GM19452 (cell line): ENCODE data around the gene EFHC2.

Experiments
- ATAC-seq: cut with Tn5 transposase; IDR thresholded peaks from one replicate; pipeline ENCODE4 v1.9.1; 2021; ENCODE audit not compliant: unreplicated experiment

EFHC2 gene

GRCh38 chrX:44155126-44155525 lies 188.3 kb downstream of the EFHC2 start:
- ATAC-seq: no peak

- no peak for ATAC-seq
Measured at GRCh38 chrX:44152852-44153251, 190.6 kb downstream of the EFHC2 start.

DNA sequence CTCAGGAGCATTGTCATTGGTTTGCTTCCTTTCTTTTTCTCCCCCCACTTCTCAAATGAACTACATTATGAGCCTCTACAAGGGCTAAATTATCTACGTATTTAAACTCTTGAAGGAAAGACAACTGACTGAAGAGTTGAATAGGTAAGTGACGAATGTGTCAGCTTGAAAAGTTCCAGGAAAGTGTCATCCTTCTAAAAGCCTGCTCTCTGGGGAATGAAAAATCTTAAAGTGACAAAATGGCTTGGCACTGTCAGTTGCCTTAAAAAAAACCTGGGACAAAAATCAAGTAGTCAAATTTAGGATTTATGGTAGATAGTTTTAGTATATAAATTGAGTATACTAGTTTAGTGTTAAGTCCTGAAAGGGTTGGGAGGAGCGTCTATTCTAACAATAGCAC lies 196.3 kb downstream of the EFHC2 start:
- ATAC-seq: no peak

GRCh38 chrX:44144177-44144945 lies 199.1 kb downstream of the EFHC2 start:
- no peak for ATAC-seq

GRCh38 chrX:44143061-44143602 lies 200.3 kb downstream of the EFHC2 start:
- no peak for ATAC-seq

DNA sequence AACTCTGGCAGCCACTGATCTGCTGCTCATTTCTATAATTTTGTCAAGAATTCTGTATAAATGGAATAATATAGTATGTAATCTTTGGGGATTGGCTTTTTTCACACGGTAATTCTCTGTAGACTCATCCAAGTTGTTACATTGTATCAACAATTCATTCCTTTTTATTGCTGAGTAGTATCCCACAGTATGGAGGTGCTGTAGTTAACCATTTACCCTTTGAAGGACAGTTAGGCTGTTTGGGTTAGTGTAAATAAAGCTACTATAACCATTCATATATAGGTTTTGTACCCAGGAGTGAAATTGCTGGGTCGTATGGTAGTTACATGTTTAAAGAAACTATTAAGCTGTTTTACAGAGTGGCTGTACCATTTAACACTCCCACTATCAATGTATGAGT lies 213.3 kb downstream of the EFHC2 start:
- no peak for ATAC-seq

DNA sequence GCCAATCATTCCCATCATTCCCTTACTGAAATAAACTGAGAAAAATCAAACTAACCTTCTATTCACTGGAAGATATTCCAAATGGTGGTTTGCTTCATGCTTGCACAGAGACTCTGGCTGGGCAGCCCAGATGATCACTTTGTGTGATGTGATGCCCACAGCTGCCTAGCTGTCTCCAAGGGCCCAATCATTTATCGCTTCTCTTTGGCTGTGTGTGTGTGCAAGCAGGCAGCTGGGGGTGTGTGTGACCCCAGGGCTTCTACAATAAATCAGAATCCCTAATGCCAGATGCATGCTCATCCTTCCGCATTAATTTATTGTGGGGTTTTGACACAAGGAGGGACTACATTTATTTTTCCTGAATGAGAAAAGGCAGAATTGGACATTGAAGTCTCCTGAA lies 230.1 kb downstream of the EFHC2 start:
- ATAC-seq: no peak

- ATAC-seq: no peak
Measured at GRCh38 chrX:44106864-44107263, 236.6 kb downstream of the EFHC2 start.

DNA sequence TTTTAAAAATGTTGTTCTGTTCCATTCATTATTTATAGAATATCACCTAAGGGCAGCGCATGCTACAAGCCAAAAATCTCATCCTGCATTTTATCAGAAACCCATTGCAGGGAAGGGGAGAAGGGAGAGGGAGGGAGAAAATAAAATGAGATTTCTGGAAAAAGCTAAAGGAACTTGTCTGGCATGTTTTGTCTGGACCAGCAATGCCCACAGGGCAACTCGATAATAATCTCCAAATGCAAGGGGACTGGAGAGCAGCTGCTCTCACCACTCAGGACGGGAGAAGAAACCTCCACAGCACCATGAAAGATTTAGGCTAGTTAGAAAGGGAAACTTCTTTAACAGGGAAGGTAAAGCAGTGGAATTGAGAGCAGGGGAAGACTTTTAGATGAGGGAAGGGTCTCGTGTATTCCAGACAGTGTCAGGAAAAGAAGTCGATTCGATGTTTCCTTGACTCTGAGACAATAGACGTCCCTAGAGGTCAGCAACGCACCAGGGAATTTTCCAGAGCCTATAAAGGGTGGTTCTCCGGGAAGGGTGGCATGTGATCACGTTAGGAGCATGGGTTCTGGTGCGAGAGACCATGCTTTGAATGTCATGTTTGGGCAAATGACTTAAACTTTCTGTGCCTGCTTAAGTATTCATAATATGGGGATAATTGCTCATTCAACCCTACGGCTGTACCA lies 238.1 kb downstream of the EFHC2 start:
- ATAC-seq: no peak

DNA sequence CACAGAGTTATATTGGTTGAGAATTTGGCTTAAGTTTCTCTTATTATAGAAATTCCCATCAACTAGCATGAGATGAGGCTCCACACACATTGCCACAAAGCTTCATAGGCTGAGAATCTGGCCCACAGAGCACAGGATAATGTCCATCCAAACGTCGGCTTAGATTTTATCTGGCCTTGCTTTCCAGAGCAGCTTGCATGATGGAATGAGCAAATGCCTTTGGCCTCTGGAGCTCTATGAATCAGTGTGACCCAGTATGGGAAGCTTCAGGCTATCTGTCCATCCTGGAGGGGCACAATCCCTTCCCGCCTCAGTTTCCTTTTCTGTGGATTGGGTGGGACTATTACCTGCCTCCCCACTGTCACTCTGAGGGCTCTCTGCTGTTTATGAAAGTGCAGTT lies 238.8 kb downstream of the EFHC2 start:
- ATAC-seq: no peak

- no peak for ATAC-seq
Measured at GRCh38 chrX:44101281-44101680, 242.2 kb downstream of the EFHC2 start.

GRCh38 chrX:44099366-44099765 lies 244.1 kb downstream of the EFHC2 start:
- no peak for ATAC-seq
